EH (cell line): ENCODE measurements around the gene ADCY6.
"Not testable (repeated sequence)": the region's sequence is repeated elsewhere in the genome, so short reads cannot be mapped to it uniquely, and the experiment has no call there.

Experiments
- DNase-seq: peaks from one replicate; pipeline ENCODE4 v3.0.0-alpha.2; 2015; ENCODE audit warnings: low read depth

ADCY6 gene

DNA sequence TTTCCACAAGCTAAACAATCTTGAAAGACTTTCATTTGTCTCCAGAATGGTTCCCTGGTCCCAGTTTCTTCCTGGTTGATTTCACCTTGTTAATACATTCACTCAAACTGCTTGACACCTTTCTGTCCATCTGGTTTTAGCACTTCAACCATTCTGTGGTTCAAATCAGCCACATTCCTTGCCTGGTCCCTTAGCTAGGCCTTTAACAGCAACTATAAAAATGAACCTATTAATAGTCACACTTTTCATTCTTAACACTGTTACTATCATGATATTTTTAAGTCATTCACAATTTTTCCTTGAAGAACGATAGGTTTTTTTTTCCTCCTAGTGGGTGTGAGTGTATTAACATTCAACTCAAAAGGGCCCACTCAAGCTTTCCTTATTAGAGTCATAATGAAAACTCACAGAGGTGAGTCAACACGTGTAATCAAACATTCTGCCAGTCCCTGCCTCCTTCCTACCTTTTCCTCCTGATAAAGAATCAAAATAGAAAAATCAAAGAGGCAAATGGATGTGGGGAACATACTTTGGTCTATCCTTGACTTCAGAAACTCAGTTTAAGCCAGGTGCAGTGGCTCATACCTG lies 38.0 kb downstream of the ADCY6 start:
- DNase-seq = no peak

DNA sequence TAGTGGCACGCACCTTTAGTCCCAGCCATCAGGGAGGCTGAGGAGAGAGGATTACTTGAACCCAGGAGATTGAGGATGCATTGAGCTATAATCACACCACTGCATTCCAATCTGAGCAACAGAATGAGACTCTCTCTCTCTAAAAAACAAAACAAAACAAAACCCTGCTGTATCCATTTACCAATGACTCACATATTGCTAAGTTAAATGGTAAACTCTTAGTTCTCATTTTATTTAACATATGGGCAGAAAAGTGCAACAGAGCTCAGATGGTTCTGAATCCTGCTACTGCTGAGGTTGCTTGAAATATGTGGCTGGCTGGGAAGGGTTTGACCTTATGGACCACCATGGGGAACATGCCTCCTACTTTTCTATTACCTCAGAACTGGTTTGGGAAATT lies 38.7 kb downstream of the ADCY6 start:
- peak; percentile 28 for DNase-seq

DNA sequence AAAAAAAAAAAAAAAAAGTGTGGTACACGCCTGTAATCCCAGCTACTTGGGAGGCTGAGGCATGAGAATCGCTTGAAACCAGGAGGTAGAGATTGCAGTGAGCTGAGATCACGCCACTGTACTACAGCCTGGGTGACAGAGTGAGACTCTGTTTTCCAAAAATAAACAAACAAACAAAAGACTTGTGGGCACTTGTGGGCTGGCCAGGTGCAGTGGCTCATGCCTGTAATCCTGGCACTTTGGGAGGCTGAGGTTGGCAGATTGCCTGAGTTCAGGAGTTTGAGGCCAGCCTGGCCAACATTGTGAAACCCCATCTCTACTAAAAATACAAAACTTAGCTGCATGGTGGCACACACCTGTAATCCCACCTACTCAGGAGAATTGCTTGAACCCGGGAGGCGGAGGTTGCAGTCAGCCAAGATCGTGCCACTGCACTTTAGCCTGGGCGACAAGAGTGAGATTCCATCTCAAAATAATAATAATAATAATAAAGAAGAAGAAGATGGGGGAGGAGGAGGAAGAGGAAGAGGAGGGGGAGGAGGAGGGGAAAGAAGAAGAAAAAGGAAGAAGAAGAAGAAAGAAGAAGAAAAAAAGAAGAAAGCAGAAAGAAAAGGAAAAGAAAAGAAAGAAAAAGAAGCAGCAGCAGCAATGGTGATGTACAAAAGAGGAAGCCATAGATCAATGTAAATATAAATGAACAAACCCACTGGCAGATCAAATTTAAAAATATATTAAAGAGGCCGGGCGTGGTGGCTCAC lies 44.5 kb downstream of the ADCY6 start:
- no peak for DNase-seq

DNA sequence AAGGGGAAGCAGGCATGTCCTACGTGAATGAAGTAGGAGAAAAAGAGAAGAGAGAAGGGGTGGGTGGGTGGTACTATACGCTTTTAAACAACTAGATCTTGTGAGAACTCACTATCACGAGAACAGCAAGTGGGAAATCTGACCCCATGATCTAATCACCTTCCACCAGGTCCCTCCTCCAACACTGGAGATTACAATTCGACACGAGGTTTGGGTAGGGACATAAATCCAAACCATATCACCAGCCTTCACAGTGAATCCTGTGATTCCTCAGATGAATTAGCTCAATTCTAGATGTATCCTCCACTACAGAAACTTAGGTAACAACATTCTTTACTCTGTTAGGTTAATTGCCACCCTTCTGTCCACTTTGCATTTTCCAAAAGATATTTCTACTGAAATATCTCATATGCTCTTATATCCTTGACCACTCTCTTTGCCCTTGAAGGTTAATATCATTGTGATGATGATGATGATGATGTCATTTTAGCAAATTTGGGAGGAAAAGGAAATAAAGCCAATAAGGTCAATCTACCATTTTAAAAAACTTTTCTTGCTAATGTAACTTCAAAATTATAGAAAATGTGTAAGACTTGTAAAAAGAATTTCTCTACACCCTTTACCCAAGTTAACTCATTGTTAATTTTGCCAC lies 49.1 kb downstream of the ADCY6 start:
- no peak for DNase-seq

DNA sequence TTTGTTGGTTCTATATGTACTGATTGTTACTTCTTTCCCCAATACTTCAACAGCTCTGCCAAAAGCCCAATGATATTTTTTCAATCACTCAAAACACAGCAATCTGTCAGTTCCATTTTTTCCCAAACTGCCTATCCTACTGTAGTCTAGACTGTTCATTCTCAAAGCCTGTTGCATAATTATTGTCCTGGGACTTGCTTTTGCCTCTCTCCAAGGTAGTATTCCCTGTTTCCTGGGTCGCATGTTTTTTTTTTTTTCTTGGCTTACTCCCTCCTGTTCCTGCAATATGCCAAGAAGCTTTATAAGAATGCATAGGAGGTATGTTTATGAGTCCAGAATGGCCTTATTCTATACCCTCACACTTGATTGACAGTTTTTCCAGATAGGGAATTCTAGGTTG lies 52.4 kb downstream of the ADCY6 start:
- no peak for DNase-seq

DNA sequence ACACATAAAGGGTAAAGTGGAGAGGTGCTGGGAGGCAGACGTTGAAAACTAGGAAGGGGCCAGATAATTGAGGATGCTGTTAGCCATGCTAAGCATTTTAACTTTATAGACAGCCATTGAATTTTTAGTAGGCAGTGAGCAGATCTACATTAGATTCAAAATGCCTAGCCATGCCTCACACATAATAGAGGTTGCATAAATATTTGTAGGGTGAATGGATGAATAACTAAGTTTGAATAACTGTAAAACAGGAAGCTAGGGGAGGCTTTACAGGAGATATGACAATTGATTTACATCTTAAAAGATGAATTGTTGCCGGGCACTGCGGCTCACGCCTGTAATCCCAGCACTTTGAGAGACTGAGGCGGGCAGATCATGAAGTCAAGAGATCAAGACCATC lies 60.1 kb downstream of the ADCY6 start:
- DNase-seq = peak; percentile 9

DNA sequence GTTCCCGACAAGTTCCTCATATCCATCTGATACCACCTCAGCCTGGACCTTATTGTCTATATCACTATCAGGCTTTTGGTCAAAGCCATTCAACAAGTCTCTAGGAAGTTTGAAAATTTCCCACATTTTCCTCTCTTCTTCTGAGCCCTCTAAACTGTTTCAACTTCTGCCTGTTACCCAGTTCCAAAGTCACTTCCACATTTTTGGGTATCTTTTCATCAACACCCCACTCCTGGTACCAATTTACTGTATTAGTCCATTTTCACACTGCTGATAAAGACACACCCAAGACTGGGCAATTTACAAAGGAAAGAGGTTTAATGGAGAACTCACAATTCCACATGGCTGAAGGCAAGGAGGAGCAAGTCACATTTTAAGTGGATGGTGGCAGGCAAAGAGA lies 68.2 kb downstream of the ADCY6 start:
- not testable (repeated sequence) for DNase-seq

DNA sequence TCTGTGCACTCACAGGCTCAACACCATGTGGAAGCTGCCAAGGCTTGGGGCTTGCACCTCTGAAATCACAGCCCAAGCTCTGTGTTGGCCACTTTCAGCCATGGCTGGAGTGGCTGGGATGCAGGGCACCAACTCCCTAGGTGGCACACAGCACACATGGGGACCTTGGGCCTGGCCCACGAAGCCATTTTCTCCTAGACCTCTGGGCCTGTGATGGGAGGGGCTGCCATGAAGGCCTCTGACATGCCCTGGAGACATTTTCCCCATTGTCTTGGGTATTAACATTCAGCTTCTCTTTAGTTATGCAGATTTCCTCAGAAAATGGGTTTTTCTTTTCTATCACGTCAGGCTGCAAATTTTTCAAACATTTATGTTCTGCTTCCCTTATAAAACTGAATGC lies 68.7 kb downstream of the ADCY6 start:
- DNase-seq = not testable (repeated sequence)

DNA sequence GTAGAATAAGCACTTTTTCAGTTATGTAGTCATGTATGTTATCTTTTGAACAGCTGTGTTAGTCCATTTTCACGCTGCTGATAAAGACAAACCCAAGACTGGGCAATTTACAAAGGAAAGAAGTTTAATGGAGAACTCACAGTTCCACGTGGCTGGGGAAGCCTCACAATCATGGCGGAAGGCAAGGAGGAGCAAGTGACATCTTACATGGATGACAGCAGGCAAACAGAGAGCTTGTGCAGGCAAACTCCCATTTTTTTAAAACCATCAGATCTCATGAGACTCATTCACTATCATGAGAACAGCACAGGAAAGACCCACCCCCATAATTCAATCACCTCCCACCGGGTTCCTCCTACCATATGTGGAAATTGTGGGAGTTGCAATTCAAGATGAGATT lies 69.9 kb downstream of the ADCY6 start:
- DNase-seq = not testable (repeated sequence)

DNA sequence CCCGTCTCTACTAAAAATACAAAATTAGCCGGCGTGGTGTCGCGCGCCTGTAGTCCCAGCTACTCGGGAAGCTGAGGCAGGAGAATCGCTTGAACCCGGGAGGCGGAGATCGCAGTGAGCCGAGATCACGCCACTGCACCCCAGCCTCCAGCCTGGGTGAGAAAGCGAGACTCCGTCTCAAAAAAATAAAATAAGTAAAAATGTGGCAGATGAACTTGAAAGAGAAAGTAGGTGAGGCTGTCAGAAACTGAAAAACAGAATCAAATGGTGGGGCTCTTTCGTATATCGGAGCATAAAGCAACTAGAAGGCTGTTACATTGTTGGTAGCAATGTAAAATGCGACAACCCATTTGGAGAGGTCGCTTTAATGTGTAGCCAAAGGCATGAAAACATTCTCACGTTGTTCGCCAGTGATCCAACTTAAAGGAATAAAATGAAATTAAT lies 71.6 kb downstream of the ADCY6 start:
- peak; percentile 6 for DNase-seq

DNA sequence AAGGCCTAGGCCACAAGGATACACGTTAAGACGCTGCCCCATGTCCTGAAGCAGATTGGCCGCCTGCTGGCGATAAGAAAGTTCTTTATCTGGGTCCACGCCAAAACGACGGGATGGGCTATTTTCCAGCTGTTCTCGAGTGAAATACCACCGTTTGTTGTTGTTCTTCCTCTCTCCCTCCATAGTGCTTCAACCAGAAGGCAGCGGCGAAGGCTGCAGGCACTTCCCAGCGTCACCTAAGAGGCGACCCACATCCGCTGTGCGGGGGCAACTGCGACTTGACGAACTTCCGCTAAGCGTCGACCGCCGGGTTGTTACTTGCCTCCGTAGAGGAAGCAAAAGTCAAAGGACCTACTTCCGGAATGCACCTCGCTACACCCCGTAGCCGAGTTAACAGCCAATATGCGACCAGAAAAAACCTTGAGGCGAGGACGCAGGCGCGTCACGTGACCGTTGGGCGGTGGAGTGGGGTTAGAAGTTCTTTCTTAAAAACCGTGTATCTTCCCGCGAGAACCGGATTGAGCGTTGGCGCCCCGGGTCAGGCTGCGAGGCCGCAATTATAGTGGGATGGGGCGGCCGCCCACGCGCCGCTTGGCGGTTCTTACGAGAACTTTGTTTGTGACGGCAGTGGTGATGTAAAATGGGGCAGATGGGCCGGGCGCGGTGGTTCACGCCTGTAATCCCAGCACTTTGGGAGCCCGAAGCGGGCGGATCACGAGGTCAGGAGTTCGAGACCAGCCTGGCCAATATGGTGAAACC lies 72.2 kb downstream of the ADCY6 start, which contains the start of gene CCNT1:
Gene CCNT1, minus strand, starts transcription at position 215 of the 759 bp plus-strand sequence. Its CDS starts 32 bp downstream, at position 183.
- peak; percentile 100 for DNase-seq
